ENCODE data around the gene TMEM256.

Gene TMEM256

DNA sequence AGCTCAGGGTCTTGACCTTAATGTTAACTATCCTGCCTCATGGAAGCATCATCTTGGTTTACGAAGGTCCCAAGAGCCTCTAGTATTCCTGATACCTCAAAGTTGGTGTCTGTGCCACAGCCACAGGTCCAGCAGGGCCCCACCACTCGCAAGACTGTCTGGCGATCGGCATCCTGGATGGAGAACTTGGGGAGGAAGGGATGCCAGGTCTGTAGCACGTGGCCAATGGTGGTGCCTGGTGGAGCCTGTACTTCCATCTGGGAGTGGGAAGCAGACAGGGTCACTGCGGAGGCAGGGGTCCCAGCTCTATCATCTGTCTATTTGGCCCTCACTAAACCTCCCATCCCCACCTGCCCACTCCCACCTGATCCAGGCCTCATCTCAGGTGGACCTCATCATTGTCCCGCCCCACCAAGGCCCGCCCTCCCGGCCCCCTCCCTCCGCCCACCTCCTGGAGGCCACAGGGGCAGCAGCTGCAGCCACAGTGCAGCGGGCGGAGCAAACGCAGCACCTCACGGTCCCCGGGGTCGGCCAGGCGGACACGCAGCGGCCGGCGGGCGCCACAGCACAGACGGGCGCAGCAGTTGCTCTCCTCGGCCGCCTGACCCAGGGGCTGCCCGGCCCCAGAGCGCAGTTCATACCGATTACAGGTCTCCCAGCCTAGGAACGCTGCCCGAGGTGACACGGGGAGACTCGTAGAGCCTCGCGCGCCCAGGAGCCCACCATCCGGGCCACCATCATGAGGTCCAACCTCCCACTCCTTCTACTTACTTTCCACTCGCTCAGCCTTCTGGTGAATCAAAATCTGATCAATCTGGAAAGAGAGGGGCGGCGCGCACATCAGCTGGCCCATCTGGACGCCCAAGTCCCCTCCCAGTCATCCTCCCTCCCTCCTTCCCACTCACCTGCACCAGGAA, 10.9 kb downstream of the TMEM256 start:
- TF ChIP-seq POLR2AphosphoS5 (IDR thresholded peaks at IDR 0.05; ENCODE audit: low read depth, low read length) (no peak), TAF1 (IDR thresholded peaks at IDR 0.05; ENCODE audit: borderline replicate concordance, low read depth, low read length) (no peak), POLR2A (IDR thresholded peaks at IDR 0.05; ENCODE audit: low read depth, low read length) (no peak)
- FAIRE-seq, result no peak
- DNase-seq (ENCODE audit: insufficient read length), result no peak

DNA sequence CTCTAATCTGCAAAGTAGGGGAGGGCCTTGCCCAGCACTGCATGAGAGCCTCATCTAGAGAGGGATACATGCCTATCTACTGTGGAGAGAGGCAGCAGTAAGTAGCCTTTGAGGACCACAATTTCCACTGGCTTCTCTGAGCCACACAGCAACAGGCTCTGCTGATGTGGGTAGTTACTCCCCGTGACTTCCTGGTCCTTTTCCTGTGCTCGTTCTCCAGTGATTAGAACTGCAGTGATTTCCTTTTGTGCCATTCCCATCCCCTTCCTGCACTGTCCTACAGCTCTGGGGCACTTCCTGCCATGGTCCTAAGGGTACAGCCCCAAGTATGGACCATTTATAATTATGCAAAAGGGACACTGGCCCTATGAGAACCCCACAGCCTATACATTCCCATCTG, 12.6 kb downstream of the TMEM256 start:
- DNase-seq (ENCODE audit: insufficient read length), result no peak
- FAIRE-seq, result no peak
- no peak for TF ChIP-seq POLR2A (IDR thresholded peaks at IDR 0.05; ENCODE audit: low read depth, low read length)
- TF ChIP-seq POLR2AphosphoS5 (IDR thresholded peaks at IDR 0.05; ENCODE audit: low read depth, low read length), result no peak
- no peak for TF ChIP-seq TAF1 (IDR thresholded peaks at IDR 0.05; ENCODE audit: borderline replicate concordance, low read depth, low read length)

DNA sequence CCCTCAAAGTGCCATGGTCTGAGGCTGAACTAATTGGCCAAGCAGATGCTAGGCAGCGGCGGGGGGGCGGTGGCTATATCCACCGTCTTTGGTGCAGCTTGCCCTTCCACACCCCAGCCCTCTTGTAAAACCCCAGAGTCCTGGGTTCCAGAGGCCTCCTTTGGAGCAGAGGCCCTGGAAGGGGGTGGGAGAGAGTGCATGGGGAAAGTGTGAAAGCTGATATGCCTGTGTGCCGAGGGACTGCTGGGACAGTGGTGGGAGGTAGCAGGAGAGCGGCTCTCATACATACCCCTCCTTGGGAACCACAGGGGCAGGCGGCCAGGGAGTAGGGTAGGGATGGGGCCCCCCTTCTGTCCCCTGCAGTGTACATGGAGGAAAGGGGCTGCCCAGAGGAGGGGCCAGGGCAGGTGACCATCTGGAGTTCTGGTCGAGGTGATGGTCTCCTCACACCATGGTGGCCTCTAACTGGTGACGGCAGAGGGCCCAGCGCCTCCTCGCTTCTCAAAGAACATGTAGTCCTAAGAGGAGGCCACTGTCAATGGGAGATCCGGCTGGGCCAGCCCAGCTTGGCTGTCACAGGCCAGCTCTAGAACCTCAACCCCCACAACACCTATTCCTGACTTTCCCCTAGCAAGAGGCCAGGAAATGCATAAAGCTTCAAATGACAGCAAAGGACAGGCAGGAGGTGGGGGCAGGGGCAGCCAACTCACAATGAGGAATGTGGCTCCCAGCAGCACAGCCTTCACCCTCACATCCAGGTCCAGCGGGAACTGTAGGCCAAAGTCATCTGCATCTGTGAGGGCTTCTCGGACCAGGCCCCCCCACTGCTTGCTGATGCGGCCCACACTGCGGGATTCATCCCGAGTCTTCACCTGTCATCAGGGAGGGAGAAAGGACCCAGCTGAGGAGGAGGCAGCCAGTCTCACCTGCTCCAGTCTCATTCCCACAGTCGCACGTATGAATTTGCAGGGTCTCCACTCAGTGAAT, 13.7 kb downstream of the TMEM256 start:
- no peak for DNase-seq (ENCODE audit: insufficient read length)
- TF ChIP-seq TAF1 (IDR thresholded peaks at IDR 0.05; ENCODE audit: borderline replicate concordance, low read depth, low read length) (no peak), POLR2AphosphoS5 (IDR thresholded peaks at IDR 0.05; ENCODE audit: low read depth, low read length) (no peak), POLR2A (IDR thresholded peaks at IDR 0.05; ENCODE audit: low read depth, low read length) (no peak)
- no peak for FAIRE-seq

DNA sequence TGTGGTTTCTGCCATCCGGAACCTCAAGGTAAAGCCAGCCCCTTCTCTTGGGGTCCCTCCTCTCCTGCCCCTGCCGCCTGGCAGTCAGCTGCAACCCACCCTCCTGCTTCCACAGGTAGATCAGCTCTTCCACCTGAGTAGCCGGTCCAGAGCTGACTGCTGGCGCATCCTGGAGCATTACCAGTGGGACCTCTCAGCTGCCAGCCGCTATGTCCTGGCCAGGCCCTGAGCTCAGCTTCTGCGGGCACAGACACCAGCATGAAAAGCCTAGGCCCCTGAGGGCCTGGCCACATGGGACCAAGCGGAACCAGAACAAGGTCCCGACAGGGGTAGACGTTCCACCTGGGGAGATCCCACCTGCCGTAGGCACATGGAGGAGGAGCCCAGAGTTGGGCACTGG, 15.0 kb downstream of the TMEM256 start:
- DNase-seq (ENCODE audit: insufficient read length) (no peak), FAIRE-seq (no peak)
- TF ChIP-seq POLR2A (IDR thresholded peaks at IDR 0.05; ENCODE audit: low read depth, low read length) (no peak), TAF1 (IDR thresholded peaks at IDR 0.05; ENCODE audit: borderline replicate concordance, low read depth, low read length) (no peak), POLR2AphosphoS5 (IDR thresholded peaks at IDR 0.05; ENCODE audit: low read depth, low read length) (no peak)

DNA sequence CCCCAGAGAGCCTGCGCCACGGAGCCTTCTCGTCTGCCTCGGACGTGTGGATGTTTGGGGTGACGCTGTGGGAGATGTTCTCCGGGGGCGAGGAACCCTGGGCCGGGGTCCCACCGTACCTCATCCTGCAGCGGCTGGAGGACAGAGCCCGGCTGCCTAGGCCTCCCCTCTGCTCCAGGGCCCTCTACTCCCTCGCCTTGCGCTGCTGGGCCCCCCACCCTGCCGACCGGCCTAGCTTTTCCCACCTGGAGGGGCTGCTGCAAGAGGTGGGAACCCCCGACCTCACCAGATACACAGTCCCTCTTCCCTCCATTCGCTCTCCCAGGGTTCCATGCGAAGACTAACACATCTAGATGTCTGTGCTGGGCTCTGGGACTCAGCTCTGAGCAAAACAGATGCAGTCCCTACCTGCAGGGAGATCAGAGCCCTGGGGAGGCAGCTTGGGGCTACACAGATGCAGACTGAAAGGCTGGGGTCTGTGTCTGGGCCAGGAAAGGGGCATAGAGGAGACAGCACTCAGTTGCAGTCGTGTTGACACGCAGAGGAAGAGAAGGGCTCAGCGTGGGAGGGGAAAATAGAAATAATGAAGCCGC, 19.3 kb downstream of the TMEM256 start:
- peak; percentile 81 for FAIRE-seq
- no peak for TF ChIP-seq POLR2AphosphoS5 (IDR thresholded peaks at IDR 0.05; ENCODE audit: low read depth, low read length)
- no peak for DNase-seq (ENCODE audit: insufficient read length)

DNA sequence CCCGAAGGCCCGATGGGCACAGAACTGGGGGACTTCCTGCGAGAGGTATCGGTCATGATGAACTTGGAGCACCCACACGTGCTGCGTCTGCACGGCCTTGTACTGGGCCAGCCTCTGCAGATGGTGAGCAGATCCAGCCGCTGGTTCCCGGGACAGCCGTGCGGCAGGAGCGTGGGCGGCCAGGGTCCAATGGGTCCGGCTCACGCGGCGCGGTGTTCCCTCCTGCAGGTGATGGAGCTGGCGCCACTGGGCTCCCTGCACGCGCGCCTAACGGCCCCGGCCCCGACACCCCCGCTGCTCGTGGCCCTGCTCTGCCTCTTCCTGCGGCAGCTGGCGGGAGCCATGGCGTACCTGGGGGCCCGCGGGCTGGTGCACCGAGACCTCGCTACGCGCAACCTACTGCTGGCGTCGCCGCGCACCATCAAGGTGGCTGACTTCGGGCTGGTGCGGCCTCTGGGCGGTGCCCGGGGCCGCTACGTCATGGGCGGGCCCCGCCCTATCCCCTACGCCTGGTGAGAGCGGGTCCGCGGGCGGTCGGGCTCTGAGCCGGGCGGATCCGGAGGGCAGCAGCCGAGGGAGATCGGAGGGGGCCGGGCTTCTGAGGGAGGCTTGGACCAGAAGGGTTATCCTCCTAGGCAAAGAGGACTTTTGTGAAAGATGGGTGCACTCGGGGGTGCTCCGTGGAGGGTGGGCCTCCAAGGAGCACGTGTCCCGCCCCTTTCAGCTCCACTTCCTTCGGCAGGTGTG, 20.0 kb downstream of the TMEM256 start:
- TF ChIP-seq POLR2AphosphoS5 (IDR thresholded peaks at IDR 0.05; ENCODE audit: low read depth, low read length) (no peak), TAF1 (IDR thresholded peaks at IDR 0.05; ENCODE audit: borderline replicate concordance, low read depth, low read length) (no peak), POLR2A (IDR thresholded peaks at IDR 0.05; ENCODE audit: low read depth, low read length) (no peak)
- peak; percentile 50 for FAIRE-seq
- peak; percentile 96 for DNase-seq (ENCODE audit: insufficient read length)

DNA sequence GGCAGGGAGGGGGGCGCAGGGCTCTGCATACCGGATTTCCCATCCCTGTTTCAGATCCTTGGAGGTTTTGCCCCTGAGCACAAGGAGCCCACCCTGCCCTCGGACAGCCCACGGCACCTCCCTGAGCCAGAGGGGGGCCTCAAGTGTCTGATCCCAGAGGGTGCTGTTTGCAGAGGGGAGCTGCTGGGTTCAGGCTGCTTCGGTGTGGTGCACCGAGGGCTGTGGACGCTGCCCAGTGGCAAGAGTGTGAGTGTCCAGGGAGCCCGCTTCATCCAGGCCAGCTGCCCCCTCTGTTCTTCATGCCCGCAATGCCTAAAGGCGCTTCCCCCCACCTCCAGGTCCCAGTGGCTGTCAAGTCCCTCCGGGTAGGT, 20.5 kb downstream of the TMEM256 start:
- FAIRE-seq, result no peak

DNA sequence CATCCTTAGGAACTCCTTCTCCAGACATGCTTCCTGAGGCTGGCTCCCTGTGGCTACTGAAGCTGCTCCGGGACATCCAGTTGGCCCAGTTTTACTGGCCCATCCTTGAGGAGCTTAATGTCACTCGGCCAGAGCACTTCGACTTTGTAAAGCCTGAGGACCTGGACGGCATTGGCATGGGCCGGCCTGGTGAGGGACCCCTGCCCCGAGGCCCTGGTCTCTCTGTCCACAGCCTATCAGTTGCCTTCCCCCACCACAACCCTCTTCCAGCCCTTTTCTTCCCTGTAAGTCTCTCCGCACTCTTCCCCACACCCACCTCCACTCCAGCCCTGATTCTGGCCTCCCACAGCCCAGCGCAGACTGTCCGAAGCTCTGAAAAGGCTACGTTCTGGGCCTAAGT, 21.0 kb downstream of the TMEM256 start:
- TF ChIP-seq POLR2AphosphoS5 (IDR thresholded peaks at IDR 0.05; ENCODE audit: low read depth, low read length) (no peak), TAF1 (IDR thresholded peaks at IDR 0.05; ENCODE audit: borderline replicate concordance, low read depth, low read length) (no peak), POLR2A (IDR thresholded peaks at IDR 0.05; ENCODE audit: low read depth, low read length) (no peak)
- FAIRE-seq, result no peak
- no peak for DNase-seq (ENCODE audit: insufficient read length)

More for the DNA sequence above, 20.5 kb downstream of the TMEM256 start:
- TF ChIP-seq TAF1 (IDR thresholded peaks at IDR 0.05; ENCODE audit: borderline replicate concordance, low read depth, low read length) (no peak), POLR2AphosphoS5 (IDR thresholded peaks at IDR 0.05; ENCODE audit: low read depth, low read length) (no peak), POLR2A (IDR thresholded peaks at IDR 0.05; ENCODE audit: low read depth, low read length) (no peak)
- DNase-seq (ENCODE audit: insufficient read length), result no peak

DNA sequence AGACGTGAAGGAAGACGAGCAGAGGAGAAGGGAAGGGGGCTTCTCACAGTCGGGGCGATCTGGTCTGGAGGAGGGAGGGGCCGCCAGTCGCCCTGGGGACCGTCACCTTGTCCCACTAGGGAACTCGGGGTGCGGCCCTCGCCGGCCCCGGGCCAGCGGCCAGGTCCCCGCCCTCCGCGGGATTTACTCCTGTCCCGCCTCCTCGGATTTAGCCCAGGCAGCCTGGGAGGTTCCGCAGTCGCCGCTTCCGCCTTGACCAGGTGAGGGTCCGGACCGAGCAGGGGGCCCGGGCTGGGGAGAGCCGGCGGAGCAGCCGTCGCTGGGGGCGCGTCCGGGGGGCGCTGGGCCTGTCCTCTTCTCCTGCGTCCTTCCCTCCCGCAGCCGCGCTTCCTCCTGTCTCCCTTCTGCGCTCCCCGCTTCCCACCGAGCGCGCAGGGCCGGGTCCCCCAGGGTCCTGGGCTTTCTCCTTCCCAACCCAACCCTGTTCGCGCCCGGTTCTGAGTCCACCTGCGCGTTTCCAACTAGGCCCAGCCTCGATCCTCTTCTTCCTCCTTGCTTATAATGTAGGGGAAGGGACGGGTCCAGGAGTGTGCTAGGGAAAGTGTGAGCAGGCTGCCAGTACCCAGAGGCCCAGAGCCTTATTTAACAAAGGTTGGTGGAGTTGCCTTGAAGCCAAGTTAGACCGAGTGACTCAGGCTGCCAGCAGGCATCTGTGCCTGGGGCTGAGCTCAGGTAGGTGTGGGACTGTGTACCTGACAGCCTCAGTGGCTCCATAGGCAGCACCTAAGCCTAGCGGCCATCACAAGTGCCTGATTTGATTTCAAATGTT, 22.8 kb downstream of the TMEM256 start, which contains the start of gene TNK1:
TSS of gene TNK1 (plus strand) at position 235 of the 829 bp plus-strand sequence. CDS start 1,838 bp downstream, outside the sequence.
- DNase-seq (ENCODE audit: insufficient read length) (no peak), FAIRE-seq (no peak)
- TF ChIP-seq TAF1 (IDR thresholded peaks at IDR 0.05; ENCODE audit: borderline replicate concordance, low read depth, low read length), result no peak
- no peak for TF ChIP-seq POLR2AphosphoS5 (IDR thresholded peaks at IDR 0.05; ENCODE audit: low read depth, low read length)
- no peak for TF ChIP-seq POLR2A (IDR thresholded peaks at IDR 0.05; ENCODE audit: low read depth, low read length)

DNA sequence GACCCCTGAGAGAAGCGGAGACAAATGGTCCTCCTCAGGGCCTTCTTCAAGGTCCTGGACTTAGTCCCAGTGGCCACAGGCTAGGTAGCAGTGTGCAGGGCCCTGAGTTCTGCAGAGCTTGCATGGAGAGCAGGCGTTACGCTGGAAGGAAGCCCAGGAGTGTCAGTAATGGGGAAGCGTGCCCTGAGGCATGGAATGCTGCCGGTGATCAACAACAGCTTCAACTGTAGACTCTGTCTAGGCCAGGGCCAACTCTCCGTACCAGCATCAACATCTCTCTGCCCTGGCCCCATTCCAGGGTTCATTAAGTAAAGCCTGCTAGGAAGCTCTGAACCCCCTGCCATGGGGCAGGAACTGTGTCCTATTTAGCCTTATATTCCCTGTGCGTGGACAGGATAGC, 23.6 kb downstream of the TMEM256 start:
- TF ChIP-seq TAF1 (IDR thresholded peaks at IDR 0.05; ENCODE audit: borderline replicate concordance, low read depth, low read length), result no peak
- TF ChIP-seq POLR2AphosphoS5 (IDR thresholded peaks at IDR 0.05; ENCODE audit: low read depth, low read length), result no peak
- FAIRE-seq, result no peak

More for the DNA sequence above, 23.6 kb downstream of the TMEM256 start:
- DNase-seq (ENCODE audit: insufficient read length), result no peak

Measured in GM12892 (cell line).